GM19351 (cell line): ENCODE data around the gene CFLAR.
"Not testable (repeated sequence)": the region's sequence is repeated elsewhere in the genome, so short reads cannot be mapped to it uniquely, and the experiment has no call there.

Experiments
- ATAC-seq: cut with Tn5 transposase; IDR thresholded peaks from one replicate; pipeline ENCODE4 v1.9.1; 2021; ENCODE audit warnings: mild to moderate bottlenecking, moderate library complexity; ENCODE audit not compliant: unreplicated experiment

CFLAR gene

DNA sequence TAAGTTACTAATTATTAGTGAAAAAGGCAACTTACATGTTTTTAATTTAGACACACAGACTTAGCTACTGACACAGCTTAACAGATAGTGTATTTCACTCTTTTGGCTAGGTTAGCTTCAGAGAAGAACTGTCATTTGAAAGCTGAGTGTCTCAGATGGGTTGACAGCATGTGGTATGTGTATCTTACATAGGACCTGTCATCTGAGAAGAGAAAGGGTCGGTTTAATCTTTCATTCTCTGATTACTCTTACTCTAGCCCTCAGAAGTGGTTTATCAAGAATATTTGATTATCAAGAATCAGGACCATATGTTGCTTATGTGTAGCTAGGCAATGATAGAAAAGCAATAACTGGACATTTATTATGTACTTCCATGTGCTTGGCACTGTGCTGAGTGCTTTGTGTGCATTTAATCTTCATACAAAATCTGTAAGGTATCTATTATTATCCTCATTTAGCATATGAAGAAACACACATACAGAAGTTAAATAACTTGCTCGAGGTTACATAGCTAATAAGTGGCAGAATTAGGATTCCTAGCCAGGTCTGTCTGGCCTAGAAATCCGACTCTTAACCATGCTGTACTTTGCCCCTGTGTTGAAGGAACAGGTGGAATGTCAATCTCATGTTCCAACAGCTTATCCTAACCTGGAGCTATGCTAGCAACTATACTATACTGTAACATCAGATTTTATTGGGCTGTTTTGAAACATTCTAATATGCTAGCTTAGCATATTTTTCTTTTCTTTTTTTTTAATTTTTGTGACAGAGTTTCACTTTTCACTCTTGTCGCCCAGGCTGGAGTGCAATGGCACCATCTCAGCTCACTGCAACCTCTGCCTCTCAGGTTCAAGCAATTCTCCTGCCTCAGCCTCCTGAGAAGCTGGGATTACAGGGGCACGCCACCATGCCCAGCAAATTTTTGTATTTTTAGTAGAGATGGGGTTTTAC is 28.4 kb downstream of the CFLAR start:
- no peak for ATAC-seq

- ATAC-seq, result no peak
Observed at GRCh38 chr2:201148434-201148990, 32.5 kb downstream of the CFLAR start.

GRCh38 chr2:201149064-201149820 is 33.3 kb downstream of the CFLAR start:
- ATAC-seq, result no peak

GRCh38 chr2:201149821-201150165 is 33.8 kb downstream of the CFLAR start:
- ATAC-seq, result not testable (repeated sequence)

DNA sequence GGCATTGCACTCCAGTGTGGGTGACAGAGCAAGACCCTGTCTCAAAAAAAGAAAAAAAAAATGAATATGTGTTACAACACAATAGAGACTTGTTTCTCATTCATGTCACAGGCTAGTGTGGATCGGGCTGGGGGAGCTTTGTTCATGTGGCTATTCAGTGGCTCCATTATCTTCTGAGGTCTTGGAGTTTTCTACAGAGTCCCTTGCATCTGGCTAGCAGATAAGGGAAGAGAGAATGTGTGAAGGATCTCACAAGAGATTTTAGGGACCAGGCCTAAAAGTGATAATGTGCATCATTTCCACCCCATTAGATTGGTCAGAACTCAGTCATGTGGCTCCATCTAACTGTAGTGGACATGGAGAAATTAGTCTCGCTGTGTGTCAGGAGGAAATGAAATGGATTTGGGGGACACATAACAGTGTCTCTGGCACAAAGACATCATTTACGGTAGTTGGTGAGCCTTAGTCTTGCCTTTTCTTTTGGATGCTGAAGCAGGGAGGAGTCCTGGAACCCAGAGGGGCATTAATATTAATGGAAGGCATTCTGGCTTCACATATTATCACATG is 34.6 kb downstream of the CFLAR start:
- no peak for ATAC-seq

- peak; percentile 94 for ATAC-seq
Observed at GRCh38 chr2:201151127-201151981, 35.4 kb downstream of the CFLAR start.

- no peak for ATAC-seq
Observed at GRCh38 chr2:201152517-201152916, 36.6 kb downstream of the CFLAR start.

- ATAC-seq, result no peak
Observed at GRCh38 chr2:201152999-201153815, 37.2 kb downstream of the CFLAR start.

GRCh38 chr2:201154615-201155399 is 38.8 kb downstream of the CFLAR start:
- no peak for ATAC-seq

DNA sequence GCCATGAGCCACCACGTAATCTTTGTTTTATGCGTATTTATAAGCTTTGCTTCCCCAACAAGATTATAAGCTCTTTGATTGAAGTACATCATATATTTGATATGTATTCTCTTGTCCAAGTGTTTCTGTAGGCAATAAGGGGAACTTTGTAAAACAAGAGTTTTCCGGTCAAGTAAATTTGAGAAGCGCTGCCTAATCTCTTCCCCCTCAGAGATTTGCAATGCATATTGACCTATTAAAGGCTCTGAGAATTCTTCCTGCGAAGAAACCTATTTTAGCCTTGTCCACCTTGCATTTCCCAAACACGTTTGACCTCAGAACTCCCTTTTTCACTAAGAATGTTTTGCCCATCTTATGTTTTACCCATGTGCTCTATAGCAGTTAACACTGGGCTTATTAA is 40.1 kb downstream of the CFLAR start:
- ATAC-seq, result no peak

- no peak for ATAC-seq
Observed at GRCh38 chr2:201156640-201157039, 40.7 kb downstream of the CFLAR start.

DNA sequence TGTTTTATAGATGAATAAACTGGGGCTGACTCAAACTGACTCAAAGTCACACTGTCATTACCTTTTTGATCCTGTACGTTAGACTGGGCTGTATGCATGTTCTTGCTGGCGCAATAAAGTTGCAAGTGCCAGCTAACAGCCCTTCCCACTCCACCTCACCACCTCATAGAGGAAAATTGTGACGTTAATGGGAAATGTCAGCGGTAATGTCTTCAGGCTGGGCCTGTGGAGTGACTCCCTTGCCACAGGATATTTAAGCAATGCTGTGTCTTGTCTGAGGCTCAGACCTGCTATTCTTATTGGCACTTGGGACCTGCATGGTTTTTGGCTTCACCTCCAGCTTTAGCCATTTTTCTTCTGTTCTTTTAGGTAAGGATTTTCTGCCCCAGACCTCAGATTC is 41.7 kb downstream of the CFLAR start:
- ATAC-seq, result peak; percentile 17

DNA sequence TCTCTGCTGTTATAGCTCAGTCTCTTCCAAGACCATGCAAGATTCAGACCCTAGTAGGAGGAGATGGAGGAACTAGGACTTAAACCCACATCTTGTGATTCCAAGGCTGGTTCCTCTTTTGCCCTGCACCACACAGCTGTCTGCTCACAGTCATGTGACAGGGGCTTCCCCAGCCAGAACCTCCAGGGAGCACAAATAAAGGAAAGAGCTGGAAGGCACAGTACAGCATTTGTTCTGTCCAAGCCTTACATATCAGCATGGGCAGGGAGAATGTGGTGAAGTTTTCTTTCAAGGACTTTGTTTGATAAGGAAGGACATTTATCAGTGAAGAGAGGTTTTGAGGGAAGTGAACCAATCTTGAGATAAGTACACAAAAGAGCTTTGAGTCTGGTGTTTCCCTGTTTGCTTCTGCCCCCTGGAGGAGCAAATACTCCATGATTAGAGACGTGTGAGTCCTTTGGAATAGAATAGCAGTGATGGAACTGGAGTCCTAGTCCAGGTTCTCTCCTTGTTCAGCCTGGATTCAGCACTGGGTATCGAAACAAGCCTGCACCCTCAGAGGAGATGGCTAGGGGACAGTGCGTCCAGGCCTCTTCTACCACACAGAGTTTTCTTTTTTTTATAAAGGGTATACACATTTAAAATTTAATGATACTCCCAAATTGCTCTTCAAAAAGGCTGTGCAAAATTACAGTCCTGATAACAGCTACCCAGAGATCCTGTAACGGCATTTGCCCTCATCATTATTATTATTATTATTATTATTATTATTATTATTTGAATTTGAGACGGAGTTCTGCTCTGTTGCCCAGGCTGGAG is 42.4 kb downstream of the CFLAR start:
- ATAC-seq, result peak; percentile 97

- ATAC-seq, result no peak
Observed at GRCh38 chr2:201164166-201164565, 48.2 kb downstream of the CFLAR start.

DNA sequence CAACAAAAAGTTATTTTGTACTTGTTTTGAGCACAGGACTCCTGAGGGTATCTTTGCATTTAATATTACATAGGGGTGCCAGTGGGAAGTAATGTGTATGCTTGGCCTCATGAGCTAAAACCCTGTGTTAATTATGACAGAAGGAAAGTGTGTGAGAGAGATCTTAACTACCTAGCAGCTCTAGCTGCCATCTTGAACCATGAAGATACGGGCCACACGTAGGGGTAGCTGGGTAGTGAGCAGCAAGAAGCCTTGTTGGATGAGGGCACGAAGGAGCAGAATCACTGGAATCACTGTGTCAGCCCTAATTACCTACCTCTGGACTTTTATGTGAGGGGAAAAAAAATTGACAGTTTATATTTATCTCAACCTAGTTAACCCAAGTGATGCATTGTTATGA is 51.6 kb downstream of the CFLAR start:
- no peak for ATAC-seq

DNA sequence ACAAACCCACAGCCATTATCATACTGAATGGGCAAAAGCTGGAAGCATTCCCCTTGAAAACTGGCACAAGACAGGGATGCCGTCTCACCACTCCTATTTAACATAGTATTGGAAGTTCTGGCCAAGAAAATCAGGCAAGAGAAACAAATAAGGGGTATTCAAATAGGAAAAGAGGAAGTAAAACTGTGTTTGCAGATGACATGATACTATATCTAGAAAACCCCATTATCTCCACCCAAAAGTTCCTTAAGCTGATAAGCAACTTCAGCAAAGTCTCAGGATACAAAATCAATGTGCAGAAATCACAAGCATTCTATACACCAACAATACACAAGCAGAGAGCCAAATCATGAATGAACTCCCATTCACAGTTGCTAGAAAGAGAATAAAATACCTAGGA is 52.5 kb downstream of the CFLAR start:
- ATAC-seq, result not testable (repeated sequence)

GRCh38 chr2:201171259-201171814 is 55.4 kb downstream of the CFLAR start:
- ATAC-seq, result no peak

- ATAC-seq, result no peak
Observed at GRCh38 chr2:201172279-201172678, 56.3 kb downstream of the CFLAR start.
